GM12875 (cell line): Measurements from ENCODE around the gene TMEM140.
A peak's percentile ranks its signal among the peaks of the same experiment; 100 is the strongest.

Source experiments
- H3K4me3 ChIP-seq: one replicate; pipeline ENCODE4 v1.5.1; 2011; ENCODE audit warnings: low read depth, low read length, control low read depth
- TF ChIP-seq, protein P1 (sequence below): IDR thresholded peaks from 2 replicates; pipeline ENCODE4 v1.5.1; 2011; ENCODE audit warnings: low read depth, mild to moderate bottlenecking, control low read depth, inconsistent platforms, low read length, moderate library complexity, borderline replicate concordance; ENCODE audit not compliant: insufficient read depth

The TMEM140 gene

DNA sequence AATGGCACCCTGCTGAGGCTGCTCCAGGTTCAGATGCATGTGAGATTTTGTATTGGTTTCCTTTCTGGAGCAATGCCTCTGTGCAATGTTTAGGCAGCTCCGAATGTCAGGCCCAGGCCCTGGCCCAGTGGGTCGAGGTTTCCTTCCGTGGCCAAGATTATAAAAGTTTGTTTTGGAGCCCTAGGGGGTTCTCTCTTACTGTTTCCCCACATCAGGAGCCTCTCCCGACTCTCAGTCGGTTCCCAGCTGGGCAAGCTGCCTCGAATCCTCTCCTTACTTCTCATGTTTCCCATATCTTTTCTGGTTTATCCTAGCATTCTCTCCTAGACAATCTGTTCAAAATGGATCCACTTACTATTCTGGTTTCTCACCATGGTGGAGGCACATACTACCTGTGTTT is 11.0 kb downstream of the TMEM140 start:
- TF ChIP-seq, protein P1, sequence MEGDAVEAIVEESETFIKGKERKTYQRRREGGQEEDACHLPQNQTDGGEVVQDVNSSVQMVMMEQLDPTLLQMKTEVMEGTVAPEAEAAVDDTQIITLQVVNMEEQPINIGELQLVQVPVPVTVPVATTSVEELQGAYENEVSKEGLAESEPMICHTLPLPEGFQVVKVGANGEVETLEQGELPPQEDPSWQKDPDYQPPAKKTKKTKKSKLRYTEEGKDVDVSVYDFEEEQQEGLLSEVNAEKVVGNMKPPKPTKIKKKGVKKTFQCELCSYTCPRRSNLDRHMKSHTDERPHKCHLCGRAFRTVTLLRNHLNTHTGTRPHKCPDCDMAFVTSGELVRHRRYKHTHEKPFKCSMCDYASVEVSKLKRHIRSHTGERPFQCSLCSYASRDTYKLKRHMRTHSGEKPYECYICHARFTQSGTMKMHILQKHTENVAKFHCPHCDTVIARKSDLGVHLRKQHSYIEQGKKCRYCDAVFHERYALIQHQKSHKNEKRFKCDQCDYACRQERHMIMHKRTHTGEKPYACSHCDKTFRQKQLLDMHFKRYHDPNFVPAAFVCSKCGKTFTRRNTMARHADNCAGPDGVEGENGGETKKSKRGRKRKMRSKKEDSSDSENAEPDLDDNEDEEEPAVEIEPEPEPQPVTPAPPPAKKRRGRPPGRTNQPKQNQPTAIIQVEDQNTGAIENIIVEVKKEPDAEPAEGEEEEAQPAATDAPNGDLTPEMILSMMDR: no peak
- no peak overlapping the region for H3K4me3 ChIP-seq

GRCh38 chr7:135159359-135160085 is 11.7 kb downstream of the TMEM140 start:
- TF ChIP-seq, protein P1: no peak
- no peak overlapping the region for H3K4me3 ChIP-seq

DNA sequence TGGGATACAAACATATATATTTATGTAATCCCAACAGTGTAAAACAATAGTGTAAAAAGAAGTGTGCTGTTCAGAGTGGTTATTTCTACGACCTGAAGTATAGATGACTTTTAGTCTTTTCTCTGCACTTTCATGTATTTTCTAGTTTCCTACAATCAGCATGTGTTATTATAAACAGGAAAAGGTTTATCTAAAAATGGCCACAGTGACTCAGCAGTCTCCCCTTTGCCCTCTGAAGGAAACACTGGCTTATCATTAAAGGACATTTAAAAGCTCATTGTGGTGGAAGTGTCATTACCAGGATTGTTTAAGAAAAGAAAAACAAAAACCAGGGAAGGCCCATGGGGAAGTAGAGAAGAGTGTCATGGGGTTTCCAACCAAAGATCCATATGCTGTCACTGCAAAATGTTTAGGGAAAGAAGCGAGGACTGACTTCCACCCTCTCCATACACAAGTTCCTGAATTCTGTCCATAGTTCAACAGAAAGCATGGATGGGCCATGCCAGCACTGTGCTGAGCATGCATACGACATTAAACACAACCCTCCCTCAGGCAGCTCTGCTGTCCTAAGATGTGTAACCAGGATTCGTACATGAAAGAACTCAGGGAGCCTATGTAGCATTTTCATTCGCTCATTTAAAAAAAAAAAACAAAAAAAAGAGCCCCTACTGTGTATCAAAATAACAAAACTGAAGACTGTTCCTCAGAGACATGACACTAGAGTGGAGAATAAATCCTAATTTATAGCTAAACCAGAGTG is 12.4 kb downstream of the TMEM140 start:
- H3K4me3 ChIP-seq: no peak overlapping the region
- TF ChIP-seq, protein P1: no peak

DNA sequence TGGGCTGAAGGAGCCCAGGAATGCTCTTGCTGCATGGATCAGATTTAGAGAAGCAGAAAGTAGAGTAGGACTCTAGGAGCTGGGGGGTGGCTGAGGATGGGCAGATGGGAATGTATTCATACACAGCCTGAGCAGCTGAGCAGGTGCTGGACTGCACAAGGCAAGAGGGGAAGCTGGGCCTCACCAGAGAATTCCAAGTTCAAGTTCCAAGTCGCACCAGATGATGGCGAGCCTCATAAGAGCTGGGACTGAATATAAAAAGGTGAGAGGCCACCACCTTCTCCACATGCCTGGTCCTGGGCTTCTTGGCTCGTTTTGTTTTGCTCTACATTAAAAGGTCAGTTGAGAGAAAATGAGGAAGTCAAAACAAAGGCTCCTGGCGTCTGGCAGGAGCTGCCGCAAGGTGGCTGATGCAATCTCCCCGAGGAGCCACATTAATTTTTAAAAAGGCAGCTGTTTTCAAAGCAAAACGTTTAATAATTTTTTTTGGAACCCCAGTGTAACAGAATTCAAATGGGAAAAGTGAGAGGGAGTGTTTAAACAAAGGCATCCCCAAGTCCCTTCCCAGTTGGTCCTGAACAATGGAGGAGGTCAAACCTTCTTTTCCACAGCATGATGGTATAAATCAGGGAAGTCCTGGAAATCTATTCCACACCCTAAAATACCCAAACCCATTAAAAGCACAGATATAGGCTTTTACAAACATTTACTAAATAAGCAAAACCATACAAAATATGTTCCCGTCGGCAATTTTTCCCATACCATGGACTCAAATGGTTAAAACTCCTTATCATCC is 13.2 kb downstream of the TMEM140 start:
- TF ChIP-seq, protein P1: peak; percentile 20; the same call in 1 of the 2 replicates
- no peak overlapping the region for H3K4me3 ChIP-seq

- H3K4me3 ChIP-seq: no peak overlapping the region
- TF ChIP-seq, protein P1: no peak
Observed at GRCh38 chr7:135161669-135162068, 13.8 kb downstream of the TMEM140 start.

- TF ChIP-seq, protein P1: no peak
- H3K4me3 ChIP-seq: no peak overlapping the region
Observed at GRCh38 chr7:135162382-135163001, 14.6 kb downstream of the TMEM140 start.
